Tibial artery (tissue), 4 donors: ENCODE data around the gene GNG12.

Experiments
- DNase-seq, 2 donors: peaks; one replicate each; pipeline ENCODE4 v3.0.0-alpha.2; 2019
- H3K27ac ChIP-seq, 2 donors: fragments of 200-600 bp; sonication (generic) in 1 of 2; 1 replicate in 1 of 2; 2 replicates in 1 of 2; pipeline ENCODE4 v1.5.1; 2018 to 2019; ENCODE audit warnings: mild to moderate bottlenecking in 1 of 2
- H3K27me3 ChIP-seq, 2 donors: fragments of 200-600 bp; sonication (generic) in 1 of 2; one replicate each; pipeline versions ENCODE4 v1.5.1 to v1.6.0; 2016 to 2019
- H3K36me3 ChIP-seq, 3 donors: fragments of 200-600 bp; sonication (generic) in 2 of 3; one replicate each; pipeline ENCODE4 v1.5.1; 2016 to 2019; ENCODE audit warnings: mild to moderate bottlenecking in 2 of 3
- H3K4me1 ChIP-seq, 4 donors: fragments of 200-600 bp; sonication (generic) in 2 of 4; 1 replicate in 3 of 4; 2 replicates in 1 of 4; pipeline ENCODE4 v1.5.1; 2016 to 2019
- H3K4me3 ChIP-seq, 2 donors: fragments of 200-600 bp; sonication (generic) in 1 of 2; 1 replicate in 1 of 2; 2 replicates in 1 of 2; pipeline ENCODE4 v1.5.1; 2018 to 2019; ENCODE audit warnings: mild to moderate bottlenecking in 2 of 2
- H3K9me3 ChIP-seq, 3 donors: fragments of 200-600 bp; sonication (generic) in 1 of 3; one replicate each; pipeline ENCODE4 v1.5.1; 2016 to 2019
- intact Hi-C: fragments of 100-400 bp; cut with DNase I; formaldehyde crosslinking; loops from one replicate; pipeline ENCODE4 v1.15.0; 2023; ENCODE audit warnings: low total_unique reads
- TF ChIP-seq, protein P1 (sequence below), 2 experiments: fragments of 200-600 bp in 1 of 2; fragments of 450-650 bp in 1 of 2; IDR thresholded peaks; one replicate each; pipeline ENCODE4 v1.5.1; 2017 to 2019; ENCODE audit warnings: antibody characterized with exemption in 2 of 2, mild to moderate bottlenecking in 1 of 2, moderate library complexity in 1 of 2

The GNG12 gene

DNA sequence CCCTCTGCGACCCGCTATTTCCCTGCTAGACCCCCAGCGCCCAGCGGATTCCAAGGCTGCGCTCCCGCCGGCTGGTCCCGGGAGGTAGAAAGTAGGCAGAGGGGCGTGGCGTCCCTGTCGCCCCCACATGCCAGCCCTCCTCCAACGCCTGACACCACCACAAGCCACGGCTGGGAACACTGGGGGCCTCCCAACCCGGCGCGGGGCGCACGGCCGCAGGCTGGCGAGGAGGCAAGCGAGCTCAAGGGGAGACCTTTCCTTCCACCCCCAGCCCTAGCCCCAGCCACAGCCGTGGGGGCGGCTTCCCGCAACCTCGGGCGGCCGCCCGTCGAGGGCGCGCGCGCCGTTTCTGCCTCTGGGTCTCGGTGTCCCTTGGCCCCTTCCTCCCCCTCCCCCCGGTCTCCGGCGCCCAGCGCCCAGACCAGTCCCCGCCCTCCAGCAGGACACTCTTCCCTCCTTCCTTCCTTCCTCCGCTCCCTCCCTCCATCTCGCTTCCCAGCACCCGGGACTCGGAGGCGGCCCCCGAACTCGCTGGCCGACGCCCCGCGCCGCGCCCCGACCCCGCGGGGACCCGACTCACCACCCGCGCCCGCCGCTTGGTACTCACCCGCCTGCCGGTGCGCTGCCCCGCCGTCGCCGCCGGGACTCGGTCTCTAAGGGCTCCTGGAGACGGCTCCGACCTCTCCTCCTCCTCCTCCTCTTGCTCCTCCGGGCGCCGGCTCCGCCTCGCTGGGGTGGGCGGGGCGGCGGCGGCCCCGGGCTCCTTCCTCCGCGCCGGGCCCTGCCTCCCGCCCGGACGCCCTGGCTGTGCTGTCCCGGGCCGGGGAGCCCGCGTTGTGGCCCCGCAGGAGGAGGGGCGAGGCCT is at the start of gene GNG12:
Gene GNG12 (minus strand): TSS at position 731 of the 865 bp plus-strand sequence. CDS start 125,781 bp downstream, outside the sequence.
- intact Hi-C loops, result loop anchor here (10.0 kb wide), 2 partner anchors 148 to 298 kb away; partner anchors contain the start of gene GADD45A
- Histone ChIP-seq H3K9me3 (no peaks in the 10 kb centered on the region), H3K4me3 (peak within 1 kb of the TSS; percentile 87 to 89), H3K27ac (peak within 1 kb of the TSS; percentile 96 to 98), H3K27me3 (no peaks in the 10 kb centered on the region), H3K36me3 (no peaks in the 10 kb centered on the region), H3K4me1 (peaks cover 0 to 49% (median 20%) of the 10 kb centered on the region in 4 donors)
- TF ChIP-seq, protein P1, sequence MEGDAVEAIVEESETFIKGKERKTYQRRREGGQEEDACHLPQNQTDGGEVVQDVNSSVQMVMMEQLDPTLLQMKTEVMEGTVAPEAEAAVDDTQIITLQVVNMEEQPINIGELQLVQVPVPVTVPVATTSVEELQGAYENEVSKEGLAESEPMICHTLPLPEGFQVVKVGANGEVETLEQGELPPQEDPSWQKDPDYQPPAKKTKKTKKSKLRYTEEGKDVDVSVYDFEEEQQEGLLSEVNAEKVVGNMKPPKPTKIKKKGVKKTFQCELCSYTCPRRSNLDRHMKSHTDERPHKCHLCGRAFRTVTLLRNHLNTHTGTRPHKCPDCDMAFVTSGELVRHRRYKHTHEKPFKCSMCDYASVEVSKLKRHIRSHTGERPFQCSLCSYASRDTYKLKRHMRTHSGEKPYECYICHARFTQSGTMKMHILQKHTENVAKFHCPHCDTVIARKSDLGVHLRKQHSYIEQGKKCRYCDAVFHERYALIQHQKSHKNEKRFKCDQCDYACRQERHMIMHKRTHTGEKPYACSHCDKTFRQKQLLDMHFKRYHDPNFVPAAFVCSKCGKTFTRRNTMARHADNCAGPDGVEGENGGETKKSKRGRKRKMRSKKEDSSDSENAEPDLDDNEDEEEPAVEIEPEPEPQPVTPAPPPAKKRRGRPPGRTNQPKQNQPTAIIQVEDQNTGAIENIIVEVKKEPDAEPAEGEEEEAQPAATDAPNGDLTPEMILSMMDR (IDR thresholded peaks at IDR 0.05), result no peak
- peak; percentile 78 to 89 for DNase-seq

GRCh38 chr1:67882196-67882958 is 49.1 kb upstream of the GNG12 start:
- intact Hi-C loops, result no loop called here
- no peak for DNase-seq

DNA sequence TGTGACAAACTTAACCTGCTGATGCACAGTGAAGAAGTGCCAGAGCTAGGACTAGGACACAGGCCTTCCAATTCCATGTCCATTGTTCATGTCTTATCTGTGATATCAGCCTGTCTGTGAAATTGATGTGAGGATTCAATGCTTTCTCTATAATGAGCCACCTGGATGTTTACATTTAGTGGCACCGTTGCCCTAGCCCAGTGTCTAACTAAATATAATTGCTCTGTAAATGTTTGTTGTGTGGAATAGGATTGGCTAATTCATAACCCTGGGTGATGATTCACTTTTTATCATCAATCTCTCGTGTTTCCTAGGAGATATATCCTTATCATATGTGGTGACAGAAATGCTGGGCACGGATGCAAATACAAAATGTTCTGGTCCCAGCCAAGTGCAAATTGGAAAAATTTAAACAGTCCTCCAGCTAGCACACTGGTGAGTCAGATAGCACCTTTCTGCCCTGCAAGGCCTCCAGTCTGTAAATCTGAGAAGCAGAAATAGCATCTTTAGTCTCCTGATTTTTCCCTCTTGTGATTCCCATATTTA is 46.9 kb upstream of the GNG12 start:
- Histone ChIP-seq H3K9me3 (no peaks in the 10 kb centered on the region), H3K4me3 (no peak overlapping the region), H3K27me3 (no peaks in the 10 kb centered on the region), H3K36me3 (no peaks in the 10 kb centered on the region), H3K4me1 (no peaks in the 10 kb centered on the region), H3K27ac (no peak overlapping the region)
- intact Hi-C loops, result no loop called here
- TF ChIP-seq, protein P1 (IDR thresholded peaks at IDR 0.05), result no peak
- no peak for DNase-seq

More at GRCh38 chr1:67882196-67882958, 49.1 kb upstream of the GNG12 start:
- H3K27me3 ChIP-seq, result no peaks in the 10 kb centered on the region
- no peak overlapping the region for H3K27ac ChIP-seq
- no peaks in the 10 kb centered on the region for H3K36me3 ChIP-seq
- H3K9me3 ChIP-seq, result no peaks in the 10 kb centered on the region
- no peak overlapping the region for H3K4me3 ChIP-seq
- TF ChIP-seq, protein P1 (IDR thresholded peaks at IDR 0.05), result no peak
- H3K4me1 ChIP-seq, result no peaks in the 10 kb centered on the region

- TF ChIP-seq, protein P1 (IDR thresholded peaks at IDR 0.05), result no peak
Measured at GRCh38 chr1:67879485-67879884, 46.2 kb upstream of the GNG12 start.

GRCh38 chr1:67874501-67875111 is 41.3 kb upstream of the GNG12 start:
- Histone ChIP-seq H3K4me1 (no peaks in the 10 kb centered on the region), H3K36me3 (no peaks in the 10 kb centered on the region), H3K27me3 (no peaks in the 10 kb centered on the region), H3K4me3 (no peak overlapping the region), H3K27ac (no peak overlapping the region), H3K9me3 (peaks cover 0 to 4% (median 0%) of the 10 kb centered on the region in 3 donors)
- no peak for DNase-seq
- intact Hi-C loops, result no loop called here
- TF ChIP-seq, protein P1 (IDR thresholded peaks at IDR 0.05), result no peak

More at GRCh38 chr1:67879485-67879884, 46.2 kb upstream of the GNG12 start:
- no peaks in the 10 kb centered on the region for H3K36me3 ChIP-seq
- H3K27me3 ChIP-seq, result no peaks in the 10 kb centered on the region
- DNase-seq, result no peak
- no peak overlapping the region for H3K27ac ChIP-seq
- peaks cover 0 to 4% (median 0%) of the 10 kb centered on the region in 3 donors for H3K9me3 ChIP-seq
- H3K4me3 ChIP-seq, result no peak overlapping the region
- H3K4me1 ChIP-seq, result no peaks in the 10 kb centered on the region
- intact Hi-C loops, result no loop called here
